ENCODE results near the gene FAM234B.

The FAM234B gene

GRCh38 chr12:13093848-13094220 is 49.7 kb downstream of the FAM234B start:
- no peak for TF ChIP-seq CTCF (IDR thresholded peaks at IDR 0.05)
- Histone ChIP-seq H3K27ac (peak overlapping the region in 1 of 2 donors; percentile 41), H3K4me1 (peaks cover 0 to 34% (median 14%) of the 10 kb centered on the region in 4 donors), H3K27me3 (no peaks in the 10 kb centered on the region), H3K9me3 (no peaks in the 10 kb centered on the region), H3K36me3 (no peaks in the 10 kb centered on the region), H3K4me3 (no peak overlapping the region)
- intact Hi-C loops (cut with DNase I; ENCODE audit: low total_unique reads) = no loop called here
- no peak for DNase-seq

- Histone ChIP-seq H3K4me3 (no peak overlapping the region), H3K4me1 (peaks cover 0 to 39% (median 17%) of the 10 kb centered on the region in 4 donors), H3K36me3 (no peaks in the 10 kb centered on the region), H3K27ac (peak overlapping the region in 1 of 2 donors; percentile 41), H3K27me3 (no peaks in the 10 kb centered on the region), H3K9me3 (no peaks in the 10 kb centered on the region)
- no peak for DNase-seq
- intact Hi-C loops (cut with DNase I; ENCODE audit: low total_unique reads) = no loop called here
- no peak for TF ChIP-seq CTCF (IDR thresholded peaks at IDR 0.05)
Observed at GRCh38 chr12:13094367-13094766, 50.2 kb downstream of the FAM234B start.

- Histone ChIP-seq H3K27ac (no peak overlapping the region), H3K27me3 (no peaks in the 10 kb centered on the region), H3K4me1 (peaks cover 0 to 50% (median 21%) of the 10 kb centered on the region in 4 donors), H3K9me3 (no peaks in the 10 kb centered on the region), H3K36me3 (no peaks in the 10 kb centered on the region), H3K4me3 (no peak overlapping the region)
- no peak for DNase-seq
- intact Hi-C loops (cut with DNase I; ENCODE audit: low total_unique reads) = loop anchor here (5.0 kb wide), 1 partner anchor 117 kb away; no protein-coding TSS in a partner anchor
- no peak for TF ChIP-seq CTCF (IDR thresholded peaks at IDR 0.05)
Observed at GRCh38 chr12:13095266-13095995, 51.2 kb downstream of the FAM234B start.

- Histone ChIP-seq H3K36me3 (no peaks in the 10 kb centered on the region), H3K9me3 (no peaks in the 10 kb centered on the region), H3K4me1 (peaks cover 0 to 66% (median 30%) of the 10 kb centered on the region in 4 donors), H3K27ac (peak overlapping the region; percentile 92 to 98), H3K27me3 (no peaks in the 10 kb centered on the region), H3K4me3 (peak overlapping the region; percentile 43 to 45)
- no peak for DNase-seq
- no peak for TF ChIP-seq CTCF (IDR thresholded peaks at IDR 0.05)
- intact Hi-C loops (cut with DNase I; ENCODE audit: low total_unique reads) = loop anchor here (5.0 kb wide), 1 partner anchor 115 kb away; no protein-coding TSS in a partner anchor
Observed at GRCh38 chr12:13097491-13098011, 53.4 kb downstream of the FAM234B start.

GRCh38 chr12:13099066-13099843 is 55.1 kb downstream of the FAM234B start:
- Histone ChIP-seq H3K4me1 (peaks cover 0 to 56% (median 22%) of the 10 kb centered on the region in 4 donors), H3K36me3 (no peaks in the 10 kb centered on the region), H3K27ac (peak overlapping the region; percentile 92 to 98), H3K27me3 (no peaks in the 10 kb centered on the region), H3K4me3 (no peak overlapping the region), H3K9me3 (no peaks in the 10 kb centered on the region)
- intact Hi-C loops (cut with DNase I; ENCODE audit: low total_unique reads) = loop anchor here (5.0 kb wide), 1 partner anchor 113 kb away; no protein-coding TSS in a partner anchor
- DNase-seq = peak in 1 of 2 donors; percentile 51
- TF ChIP-seq CTCF (IDR thresholded peaks at IDR 0.05) = no peak
